Thoracic aorta (tissue), 2 donors: ENCODE measurements around the gene EXOC6B. TPM values are rescaled to one million over a fixed set of nuclear protein-coding genes. Genes with fewer than 3 reads are reported as not detected.

ENCODE experiments used
- ATAC-seq: fragments of 150-250 bp; one replicate; pipeline ENCODE4 v1.8.0; 2017; ENCODE audit warnings: low read depth; ENCODE audit not compliant: insufficient number of reproducible peaks, low FRiP score
- DNase-seq: peaks from one replicate; pipeline ENCODE4 v3.0.0-alpha.2; 2020; ENCODE audit warnings: low spot score
- H3K27ac ChIP-seq, 2 donors: fragments of 200-600 bp; sonication (generic); 1 replicate in 1 of 2; 2 replicates in 1 of 2; pipeline ENCODE4 v1.5.1; 2016; ENCODE audit warnings: mild to moderate bottlenecking in 2 of 2, moderate library complexity in 2 of 2
- H3K27me3 ChIP-seq: fragments of 200-600 bp; sonication (generic); replicated peaks from 2 replicates; pipeline ENCODE4 v1.6.0; 2016; ENCODE audit warnings: mild to moderate bottlenecking; ENCODE audit not compliant: insufficient read depth
- H3K36me3 ChIP-seq: fragments of 200-600 bp; sonication (generic); one replicate; pipeline ENCODE4 v1.5.1; 2016
- H3K4me1 ChIP-seq, 2 donors: fragments of 200-600 bp; sonication (generic); 1 replicate in 1 of 2; 2 replicates in 1 of 2; pipeline versions ENCODE4 v1.5.1 to v1.6.0; 2016; ENCODE audit warnings: low read depth in 2 of 2, mild to moderate bottlenecking in 1 of 2; ENCODE audit not compliant: control insufficient read depth in 1 of 2
- H3K4me3 ChIP-seq: fragments of 200-600 bp; sonication (generic); 2 replicates; pipeline ENCODE4 v1.5.1; 2016; ENCODE audit warnings: mild to moderate bottlenecking
- H3K9me3 ChIP-seq: fragments of 200-600 bp; sonication (generic); 2 replicates; pipeline ENCODE4 v1.5.1; 2016
- total RNA-seq, 2 donors: library from RNA; depleted of rRNA; stranded (reverse); fragments of >200 nt; gene quantifications; one replicate each; pipeline versions ENCODE4 v1.1.0 to v1.2.3, GENCODE V29; 2016
- TF ChIP-seq, protein P1 (sequence below): fragments of 200-600 bp; sonication (generic); IDR thresholded peaks from one replicate; pipeline ENCODE4 v1.5.1; 2019; ENCODE audit warnings: antibody characterized with exemption

Gene EXOC6B
- total RNA-seq, 2 donors from 2014 or later, result 29.6 to 44.5 TPM

DNA sequence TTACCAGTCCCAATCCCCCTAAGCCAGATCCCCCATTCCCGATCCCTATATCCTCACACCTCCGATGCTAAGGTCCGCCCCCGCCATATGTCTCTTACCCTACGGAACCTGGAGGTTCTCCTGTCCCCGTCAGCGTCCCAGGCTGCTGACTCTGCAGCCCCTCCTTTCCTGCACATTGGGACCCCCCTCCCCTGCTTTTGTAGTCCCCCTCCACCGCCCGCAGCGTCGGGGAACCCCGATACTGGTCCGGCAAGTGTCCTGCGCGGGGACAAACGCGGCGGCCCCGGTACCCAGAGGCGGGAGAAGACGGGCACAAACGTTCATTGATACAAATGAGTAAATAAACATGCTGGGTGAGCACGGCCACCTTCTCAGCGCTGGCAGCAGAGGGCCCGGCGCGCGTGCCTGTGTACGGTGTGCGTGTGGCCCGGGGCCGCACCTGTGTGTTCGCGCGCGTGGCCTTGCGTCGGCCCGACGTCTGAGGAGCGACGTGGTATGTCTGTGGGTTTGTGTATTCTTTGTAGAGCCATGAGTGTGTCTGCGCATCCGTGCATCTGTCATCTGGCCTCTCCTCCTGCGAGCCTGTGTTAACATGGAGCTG is 676.2 kb downstream of the EXOC6B start:
- TF ChIP-seq, protein P1, sequence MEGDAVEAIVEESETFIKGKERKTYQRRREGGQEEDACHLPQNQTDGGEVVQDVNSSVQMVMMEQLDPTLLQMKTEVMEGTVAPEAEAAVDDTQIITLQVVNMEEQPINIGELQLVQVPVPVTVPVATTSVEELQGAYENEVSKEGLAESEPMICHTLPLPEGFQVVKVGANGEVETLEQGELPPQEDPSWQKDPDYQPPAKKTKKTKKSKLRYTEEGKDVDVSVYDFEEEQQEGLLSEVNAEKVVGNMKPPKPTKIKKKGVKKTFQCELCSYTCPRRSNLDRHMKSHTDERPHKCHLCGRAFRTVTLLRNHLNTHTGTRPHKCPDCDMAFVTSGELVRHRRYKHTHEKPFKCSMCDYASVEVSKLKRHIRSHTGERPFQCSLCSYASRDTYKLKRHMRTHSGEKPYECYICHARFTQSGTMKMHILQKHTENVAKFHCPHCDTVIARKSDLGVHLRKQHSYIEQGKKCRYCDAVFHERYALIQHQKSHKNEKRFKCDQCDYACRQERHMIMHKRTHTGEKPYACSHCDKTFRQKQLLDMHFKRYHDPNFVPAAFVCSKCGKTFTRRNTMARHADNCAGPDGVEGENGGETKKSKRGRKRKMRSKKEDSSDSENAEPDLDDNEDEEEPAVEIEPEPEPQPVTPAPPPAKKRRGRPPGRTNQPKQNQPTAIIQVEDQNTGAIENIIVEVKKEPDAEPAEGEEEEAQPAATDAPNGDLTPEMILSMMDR, result no peak
- H3K27ac ChIP-seq, result no peak overlapping the region
- peak overlapping the region; percentile 72 for H3K4me3 ChIP-seq
- H3K4me1 ChIP-seq, result peaks cover 25 to 40% of the 10 kb centered on the region in 2 donors
- DNase-seq (no peak), ATAC-seq (no peak)
- H3K27me3 ChIP-seq, result no peaks in the 10 kb centered on the region
- H3K36me3 ChIP-seq, result no peaks in the 10 kb centered on the region
- no peaks in the 10 kb centered on the region for H3K9me3 ChIP-seq

DNA sequence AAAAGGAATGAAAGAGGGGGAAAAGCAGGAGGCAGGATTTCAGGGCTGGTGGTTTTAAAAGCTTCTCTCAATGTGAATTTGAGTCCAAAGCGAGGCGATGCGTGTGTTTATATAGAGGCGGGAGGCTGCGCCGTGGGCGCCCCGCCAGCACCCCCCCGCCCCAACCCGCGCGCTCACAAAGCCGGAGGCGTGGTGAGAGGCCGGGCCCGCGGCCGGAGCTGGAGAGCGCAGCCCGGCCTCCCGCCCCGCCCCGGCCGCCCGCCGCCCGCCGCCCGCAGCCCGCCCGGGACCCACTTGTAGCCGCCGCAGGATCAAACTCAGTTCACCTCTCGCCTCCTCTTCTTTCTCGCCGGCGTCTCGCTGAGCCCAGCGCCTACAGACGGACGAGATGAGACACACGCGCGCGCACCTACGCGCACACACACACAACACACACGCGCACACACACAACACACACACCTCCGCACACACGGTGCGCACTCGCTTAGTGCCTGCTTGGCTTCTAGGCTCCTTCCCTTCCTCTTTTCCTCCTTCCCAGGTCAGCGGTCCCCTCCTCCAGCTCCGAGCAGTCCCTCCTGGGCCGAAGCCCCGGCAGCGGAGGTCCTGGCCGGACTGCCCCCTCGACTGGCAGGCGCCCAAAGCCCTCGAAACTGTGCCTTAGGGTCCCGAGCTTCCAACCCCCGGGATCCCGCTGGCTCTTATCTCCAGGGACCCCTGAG is 676.8 kb downstream of the EXOC6B start:
- no peaks in the 10 kb centered on the region for H3K9me3 ChIP-seq
- H3K27ac ChIP-seq, result no peak overlapping the region
- TF ChIP-seq, protein P1, result no peak
- H3K27me3 ChIP-seq, result no peaks in the 10 kb centered on the region
- ATAC-seq (no peak), DNase-seq (no peak)
- peaks cover 26 to 45% of the 10 kb centered on the region in 2 donors for H3K4me1 ChIP-seq
- no peaks in the 10 kb centered on the region for H3K36me3 ChIP-seq
- peak overlapping the region; percentile 72 for H3K4me3 ChIP-seq

DNA sequence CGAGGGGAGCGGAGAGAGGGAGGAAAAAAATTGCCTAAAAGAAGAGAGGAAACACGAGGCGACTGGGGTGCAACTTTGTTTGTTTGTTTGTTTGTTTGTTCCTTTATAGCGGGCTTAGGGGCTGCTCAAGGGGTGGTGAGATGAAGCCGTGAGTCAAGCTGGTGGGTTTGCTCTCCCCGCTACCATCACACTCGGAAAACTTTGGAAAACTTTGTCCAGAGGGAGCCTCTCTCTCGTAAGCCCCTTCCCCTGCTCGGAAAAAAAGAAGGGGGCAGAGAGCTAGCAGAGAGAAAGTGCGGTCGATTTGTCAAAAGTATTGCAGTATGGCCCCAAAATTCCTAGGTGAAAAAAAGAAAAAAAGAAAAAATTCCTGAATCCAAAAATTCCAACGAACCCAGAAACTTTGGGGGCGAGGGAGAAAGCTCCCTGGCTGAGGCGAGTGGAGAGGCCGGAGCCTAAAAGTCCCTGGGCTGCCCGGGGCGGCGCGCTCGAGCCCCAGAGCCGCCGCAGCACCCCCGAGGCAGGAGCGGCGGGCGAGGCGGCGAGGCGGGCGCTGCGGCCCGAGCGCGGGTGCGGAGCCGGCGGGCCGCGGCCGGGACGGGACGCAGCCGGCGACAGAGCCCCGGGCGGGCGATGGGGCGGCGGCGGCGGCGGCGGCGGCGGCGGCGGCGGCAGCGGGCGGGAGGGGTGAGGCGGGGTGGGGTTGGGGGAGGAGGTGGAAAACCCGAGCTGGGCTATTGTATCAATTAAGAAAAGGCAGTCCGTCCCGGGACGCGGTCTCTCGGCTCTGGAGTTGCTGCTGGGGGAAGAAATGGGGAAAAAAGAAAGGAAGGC is 677.6 kb downstream of the EXOC6B start:
- ATAC-seq (no peak), DNase-seq (no peak)
- Histone ChIP-seq H3K4me1 (peaks cover 34 to 52% of the 10 kb centered on the region in 2 donors), H3K4me3 (peak overlapping the region; percentile 83), H3K36me3 (no peaks in the 10 kb centered on the region), H3K9me3 (no peaks in the 10 kb centered on the region), H3K27me3 (no peaks in the 10 kb centered on the region), H3K27ac (no peak overlapping the region)
- TF ChIP-seq, protein P1, result no peak

DNA sequence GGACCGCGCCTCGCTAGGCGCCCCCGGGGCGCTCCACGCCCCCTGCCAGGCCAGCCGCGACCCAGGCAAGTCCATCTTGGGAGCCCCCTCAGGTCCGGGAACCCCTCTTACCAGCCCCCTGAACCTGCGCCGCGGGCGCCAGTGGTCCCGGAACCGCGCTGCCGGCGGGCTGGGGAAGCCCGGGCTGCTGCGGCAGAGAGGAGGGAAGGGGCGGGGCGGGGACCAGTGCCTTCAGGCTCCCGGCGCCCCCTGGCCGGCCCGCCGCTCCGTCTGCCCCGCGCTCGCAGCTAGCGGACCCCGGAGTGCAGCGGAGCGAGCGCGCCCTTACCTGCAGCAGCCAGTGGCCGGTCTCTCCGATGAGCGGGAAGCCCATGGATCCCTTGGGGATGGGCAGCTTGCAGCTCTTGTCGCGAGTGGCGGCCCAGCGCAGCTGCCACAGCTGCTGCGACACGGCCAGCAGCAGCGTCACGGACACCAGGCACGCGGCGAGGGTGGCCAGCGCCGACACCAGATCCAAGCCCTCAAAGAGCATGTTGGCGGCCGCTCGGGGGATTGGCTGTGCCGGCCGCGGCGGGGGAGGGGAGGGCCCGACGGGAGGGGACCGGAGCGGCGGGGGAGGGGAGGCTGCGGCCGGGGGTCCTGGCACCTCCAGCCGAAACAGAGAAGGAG is 678.4 kb downstream of the EXOC6B start, which contains the start of gene CYP26B1:
Gene CYP26B1 (minus strand): TSS at position 560 of the 669 bp plus-strand sequence. CDS start 28 bp downstream, at position 532.
- TF ChIP-seq, protein P1, result no peak
- no peaks in the 10 kb centered on the region for H3K9me3 ChIP-seq
- no peaks in the 10 kb centered on the region for H3K36me3 ChIP-seq
- H3K27ac ChIP-seq, result no peak within 1 kb of the TSS
- ATAC-seq (no peak), DNase-seq (no peak)
- H3K4me1 ChIP-seq, result peaks cover 35 to 58% of the 10 kb centered on the region in 2 donors
- H3K4me3 ChIP-seq, result peak within 1 kb of the TSS; percentile 83
- H3K27me3 ChIP-seq, result no peaks in the 10 kb centered on the region
